ENCODE measurements around the gene PDGFD. TPM values are rescaled to one million over a fixed set of nuclear protein-coding genes. Genes with fewer than 3 reads are reported as not detected.

The PDGFD gene
- total and polyA plus RNA-seq, 2 experiments from 2014 or later: 100 to 105 TPM

- Histone ChIP-seq H3K27me3 (no peaks in the 10 kb centered on the region), H3K27ac (no peak overlapping the region)
- no peak for DNase-seq (ENCODE audit: low read depth in 1 of 2, low spot score in 1 of 2)
Observed at GRCh38 chr11:104146421-104146820, 17.5 kb downstream of the PDGFD start.

GRCh38 chr11:104145062-104145461, 18.9 kb downstream of the PDGFD start:
- DNase-seq (ENCODE audit: low read depth in 1 of 2, low spot score in 1 of 2): no peak
- Histone ChIP-seq H3K36me3 (no peaks in the 10 kb centered on the region), H3K27ac (no peak overlapping the region), H3K4me1 (ENCODE audit: low read depth) (peaks cover 5% of the 10 kb centered on the region), H3K4me3 (no peak overlapping the region), H3K27me3 (no peaks in the 10 kb centered on the region), H3K9me3 (ENCODE audit: low read depth) (no peaks in the 10 kb centered on the region)
- TF ChIP-seq, protein P1, sequence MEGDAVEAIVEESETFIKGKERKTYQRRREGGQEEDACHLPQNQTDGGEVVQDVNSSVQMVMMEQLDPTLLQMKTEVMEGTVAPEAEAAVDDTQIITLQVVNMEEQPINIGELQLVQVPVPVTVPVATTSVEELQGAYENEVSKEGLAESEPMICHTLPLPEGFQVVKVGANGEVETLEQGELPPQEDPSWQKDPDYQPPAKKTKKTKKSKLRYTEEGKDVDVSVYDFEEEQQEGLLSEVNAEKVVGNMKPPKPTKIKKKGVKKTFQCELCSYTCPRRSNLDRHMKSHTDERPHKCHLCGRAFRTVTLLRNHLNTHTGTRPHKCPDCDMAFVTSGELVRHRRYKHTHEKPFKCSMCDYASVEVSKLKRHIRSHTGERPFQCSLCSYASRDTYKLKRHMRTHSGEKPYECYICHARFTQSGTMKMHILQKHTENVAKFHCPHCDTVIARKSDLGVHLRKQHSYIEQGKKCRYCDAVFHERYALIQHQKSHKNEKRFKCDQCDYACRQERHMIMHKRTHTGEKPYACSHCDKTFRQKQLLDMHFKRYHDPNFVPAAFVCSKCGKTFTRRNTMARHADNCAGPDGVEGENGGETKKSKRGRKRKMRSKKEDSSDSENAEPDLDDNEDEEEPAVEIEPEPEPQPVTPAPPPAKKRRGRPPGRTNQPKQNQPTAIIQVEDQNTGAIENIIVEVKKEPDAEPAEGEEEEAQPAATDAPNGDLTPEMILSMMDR (IDR thresholded peaks at IDR 0.05; ENCODE audit: low read depth, low read length): no peak

More at GRCh38 chr11:104146421-104146820, 17.5 kb downstream of the PDGFD start:
- no peaks in the 10 kb centered on the region for H3K36me3 ChIP-seq
- TF ChIP-seq, protein P1 (IDR thresholded peaks at IDR 0.05; ENCODE audit: low read depth, low read length): no peak
- no peaks in the 10 kb centered on the region for H3K9me3 ChIP-seq (ENCODE audit: low read depth)
- H3K4me1 ChIP-seq (ENCODE audit: low read depth): peaks cover 5% of the 10 kb centered on the region
- H3K4me3 ChIP-seq: no peak overlapping the region

GRCh38 chr11:104142698-104143097, 21.2 kb downstream of the PDGFD start:
- H3K4me3 ChIP-seq: no peak overlapping the region
- TF ChIP-seq, protein P1 (IDR thresholded peaks at IDR 0.05; ENCODE audit: low read depth, low read length): no peak
- no peaks in the 10 kb centered on the region for H3K27me3 ChIP-seq
- no peaks in the 10 kb centered on the region for H3K36me3 ChIP-seq
- H3K27ac ChIP-seq: no peak overlapping the region
- DNase-seq (ENCODE audit: low read depth in 1 of 2, low spot score in 1 of 2): no peak
- H3K9me3 ChIP-seq (ENCODE audit: low read depth): no peaks in the 10 kb centered on the region
- H3K4me1 ChIP-seq (ENCODE audit: low read depth): peaks cover 10% of the 10 kb centered on the region

GRCh38 chr11:104136861-104137260, 27.1 kb downstream of the PDGFD start:
- H3K9me3 ChIP-seq (ENCODE audit: low read depth): no peaks in the 10 kb centered on the region
- peak in 1 of 2 donors; percentile 14 for DNase-seq (ENCODE audit: low read depth in 1 of 2, low spot score in 1 of 2)
- H3K4me3 ChIP-seq: no peak overlapping the region
- H3K27ac ChIP-seq: no peak overlapping the region
- H3K36me3 ChIP-seq: no peaks in the 10 kb centered on the region
- H3K4me1 ChIP-seq (ENCODE audit: low read depth): peaks cover 16% of the 10 kb centered on the region
- TF ChIP-seq, protein P1 (IDR thresholded peaks at IDR 0.05; ENCODE audit: low read depth, low read length): no peak
- no peaks in the 10 kb centered on the region for H3K27me3 ChIP-seq

DNA sequence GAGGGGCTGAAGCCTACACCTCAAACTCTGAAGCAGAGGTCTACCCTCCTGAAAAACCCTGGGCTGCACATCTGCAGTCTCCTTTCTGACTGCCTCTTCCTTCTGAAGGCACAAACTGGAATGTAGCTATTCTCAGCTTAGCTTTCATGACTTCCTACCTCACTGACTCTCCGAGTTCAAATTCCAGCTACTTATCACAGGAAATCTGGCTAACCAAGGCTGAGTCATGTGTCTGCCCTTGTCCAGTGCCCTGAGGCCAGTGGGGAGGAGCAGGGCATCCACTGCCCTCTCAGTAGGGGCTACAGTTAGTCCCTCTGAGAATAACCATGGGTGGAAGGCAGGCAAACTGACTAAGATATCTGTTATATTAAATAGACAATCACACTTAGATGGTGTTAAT, 29.2 kb downstream of the PDGFD start:
- Histone ChIP-seq H3K4me3 (no peak overlapping the region), H3K27me3 (no peaks in the 10 kb centered on the region), H3K9me3 (ENCODE audit: low read depth) (no peaks in the 10 kb centered on the region), H3K27ac (no peak overlapping the region), H3K4me1 (ENCODE audit: low read depth) (peaks cover 16% of the 10 kb centered on the region), H3K36me3 (no peaks in the 10 kb centered on the region)
- peak in 1 of 2 donors; percentile 57 for DNase-seq (ENCODE audit: low read depth in 1 of 2, low spot score in 1 of 2)
- TF ChIP-seq, protein P1 (IDR thresholded peaks at IDR 0.05; ENCODE audit: low read depth, low read length): no peak

- no peaks in the 10 kb centered on the region for H3K27me3 ChIP-seq
- TF ChIP-seq, protein P1 (IDR thresholded peaks at IDR 0.05; ENCODE audit: low read depth, low read length): no peak
- no peak for DNase-seq (ENCODE audit: low read depth in 1 of 2, low spot score in 1 of 2)
- peaks cover 22% of the 10 kb centered on the region for H3K4me1 ChIP-seq (ENCODE audit: low read depth)
- no peaks in the 10 kb centered on the region for H3K9me3 ChIP-seq (ENCODE audit: low read depth)
- no peak overlapping the region for H3K27ac ChIP-seq
- H3K36me3 ChIP-seq: no peaks in the 10 kb centered on the region
- H3K4me3 ChIP-seq: no peak overlapping the region
Observed at GRCh38 chr11:104130161-104130560, 33.8 kb downstream of the PDGFD start.

All from cardiac muscle cell (in vitro differentiated cells and primary cell).